ENCODE measurements around the gene F8A3.
"Not testable (repeated sequence)": the region's sequence is repeated elsewhere in the genome, so short reads cannot be mapped to it uniquely, and the experiment has no call there.

Gene F8A3

GRCh38 chrX:155458471-155458870 is at the start of gene F8A3:
Gene F8A3, minus strand, starts transcription at chrX:155458620. Its CDS starts 20 bp downstream, at chrX:155458600.
- not testable (repeated sequence) for H3K9me3 ChIP-seq (ENCODE audit: insufficient read depth, low read length, severe bottlenecking); H3K27me3 ChIP-seq (ENCODE audit: insufficient read depth, low read length, poor library complexity); H2AFZ ChIP-seq (ENCODE audit: low read depth, low read length); H3K4me1 ChIP-seq (ENCODE audit: insufficient read depth, low read length); H4K20me1 ChIP-seq (ENCODE audit: insufficient read depth, low read length); H3K79me2 ChIP-seq (ENCODE audit: insufficient read depth, low read length); H3K4me3 ChIP-seq (ENCODE audit: low read depth in 1 of 2, low read length in 2 of 2); H3K9ac ChIP-seq (ENCODE audit: low read depth, low read length); DNase-seq; H3K4me2 ChIP-seq (ENCODE audit: insufficient read depth, low read length); H3K36me3 ChIP-seq (ENCODE audit: insufficient read depth, low read length); H3K27ac ChIP-seq (ENCODE audit: low read length)
- peak; percentile 84 for ATAC-seq (ENCODE audit: insufficient read depth, low read depth)

GRCh38 chrX:155505296-155505695 is 46.9 kb upstream of the F8A3 start:
- Histone ChIP-seq H3K4me2 (ENCODE audit: insufficient read depth, low read length) (no peak overlapping the region), H3K27me3 (ENCODE audit: insufficient read depth, low read length, poor library complexity) (no peaks in the 10 kb centered on the region), H4K20me1 (ENCODE audit: insufficient read depth, low read length) (no peaks in the 10 kb centered on the region), H3K4me1 (ENCODE audit: insufficient read depth, low read length) (no peaks in the 10 kb centered on the region), H3K36me3 (ENCODE audit: insufficient read depth, low read length) (peaks cover 14% of the 10 kb centered on the region), H3K27ac (ENCODE audit: low read length) (no peak overlapping the region), H2AFZ (ENCODE audit: low read depth, low read length) (no peak overlapping the region), H3K79me2 (ENCODE audit: insufficient read depth, low read length) (no peaks in the 10 kb centered on the region), H3K4me3 (ENCODE audit: low read depth in 1 of 2, low read length in 2 of 2) (no peak overlapping the region), H3K9me3 (ENCODE audit: insufficient read depth, low read length, severe bottlenecking) (no peaks in the 10 kb centered on the region), H3K9ac (ENCODE audit: low read depth, low read length) (no peak overlapping the region)
- no peak for TF ChIP-seq CTCF (IDR thresholded peaks at IDR 0.05; ENCODE audit: borderline replicate concordance, extremely low read depth, low read length, poor library complexity, severe bottlenecking)
- no peak for TF ChIP-seq EZH2 (IDR thresholded peaks at IDR 0.05; ENCODE audit: borderline replicate concordance, low read depth, low read length, severe bottlenecking)
- ATAC-seq (ENCODE audit: insufficient read depth, low read depth), result no peak
- no peak for DNase-seq

- H3K4me3 ChIP-seq (ENCODE audit: low read depth in 1 of 2, low read length in 2 of 2); H3K27ac ChIP-seq (ENCODE audit: low read length); H3K27me3 ChIP-seq (ENCODE audit: insufficient read depth, low read length, poor library complexity); H3K4me1 ChIP-seq (ENCODE audit: insufficient read depth, low read length); H3K9ac ChIP-seq (ENCODE audit: low read depth, low read length); H2AFZ ChIP-seq (ENCODE audit: low read depth, low read length); H3K36me3 ChIP-seq (ENCODE audit: insufficient read depth, low read length); DNase-seq; H3K4me2 ChIP-seq (ENCODE audit: insufficient read depth, low read length); H4K20me1 ChIP-seq (ENCODE audit: insufficient read depth, low read length); ATAC-seq (ENCODE audit: insufficient read depth, low read depth); H3K9me3 ChIP-seq (ENCODE audit: insufficient read depth, low read length, severe bottlenecking); H3K79me2 ChIP-seq (ENCODE audit: insufficient read depth, low read length): not testable (repeated sequence)
Measured at GRCh38 chrX:155495134-155495533, 36.7 kb upstream of the F8A3 start.

- not testable (repeated sequence) for ATAC-seq (ENCODE audit: insufficient read depth, low read depth); H3K4me1 ChIP-seq (ENCODE audit: insufficient read depth, low read length); H4K20me1 ChIP-seq (ENCODE audit: insufficient read depth, low read length)
Measured at GRCh38 chrX:155491421-155491820, 33.0 kb upstream of the F8A3 start.

GRCh38 chrX:155477136-155477535 is 18.7 kb upstream of the F8A3 start:
- H3K9ac ChIP-seq (ENCODE audit: low read depth, low read length); ATAC-seq (ENCODE audit: insufficient read depth, low read depth); H3K9me3 ChIP-seq (ENCODE audit: insufficient read depth, low read length, severe bottlenecking); H3K4me1 ChIP-seq (ENCODE audit: insufficient read depth, low read length); H3K4me3 ChIP-seq (ENCODE audit: low read depth in 1 of 2, low read length in 2 of 2); DNase-seq; H3K79me2 ChIP-seq (ENCODE audit: insufficient read depth, low read length); H3K4me2 ChIP-seq (ENCODE audit: insufficient read depth, low read length); H4K20me1 ChIP-seq (ENCODE audit: insufficient read depth, low read length); H2AFZ ChIP-seq (ENCODE audit: low read depth, low read length); H3K27ac ChIP-seq (ENCODE audit: low read length); H3K36me3 ChIP-seq (ENCODE audit: insufficient read depth, low read length); H3K27me3 ChIP-seq (ENCODE audit: insufficient read depth, low read length, poor library complexity): not testable (repeated sequence)

More at GRCh38 chrX:155491421-155491820, 33.0 kb upstream of the F8A3 start:
- not testable (repeated sequence) for H3K79me2 ChIP-seq (ENCODE audit: insufficient read depth, low read length); H2AFZ ChIP-seq (ENCODE audit: low read depth, low read length); H3K4me2 ChIP-seq (ENCODE audit: insufficient read depth, low read length); H3K36me3 ChIP-seq (ENCODE audit: insufficient read depth, low read length); H3K27ac ChIP-seq (ENCODE audit: low read length); H3K9me3 ChIP-seq (ENCODE audit: insufficient read depth, low read length, severe bottlenecking); DNase-seq; H3K27me3 ChIP-seq (ENCODE audit: insufficient read depth, low read length, poor library complexity); H3K4me3 ChIP-seq (ENCODE audit: low read depth in 1 of 2, low read length in 2 of 2); H3K9ac ChIP-seq (ENCODE audit: low read depth, low read length)

GRCh38 chrX:155466269-155466938 is 8.0 kb upstream of the F8A3 start:
- H3K4me1 ChIP-seq (ENCODE audit: insufficient read depth, low read length); H3K4me2 ChIP-seq (ENCODE audit: insufficient read depth, low read length); H2AFZ ChIP-seq (ENCODE audit: low read depth, low read length); DNase-seq; H3K27ac ChIP-seq (ENCODE audit: low read length); H3K9me3 ChIP-seq (ENCODE audit: insufficient read depth, low read length, severe bottlenecking); H3K27me3 ChIP-seq (ENCODE audit: insufficient read depth, low read length, poor library complexity); H3K36me3 ChIP-seq (ENCODE audit: insufficient read depth, low read length); H3K4me3 ChIP-seq (ENCODE audit: low read depth in 1 of 2, low read length in 2 of 2); H3K9ac ChIP-seq (ENCODE audit: low read depth, low read length); H3K79me2 ChIP-seq (ENCODE audit: insufficient read depth, low read length); H4K20me1 ChIP-seq (ENCODE audit: insufficient read depth, low read length): not testable (repeated sequence)
- ATAC-seq (ENCODE audit: insufficient read depth, low read depth), result peak; percentile 91

- not testable (repeated sequence) for DNase-seq; H3K27ac ChIP-seq (ENCODE audit: low read length); H3K4me2 ChIP-seq (ENCODE audit: insufficient read depth, low read length); H3K4me3 ChIP-seq (ENCODE audit: low read depth in 1 of 2, low read length in 2 of 2); H3K4me1 ChIP-seq (ENCODE audit: insufficient read depth, low read length); H3K36me3 ChIP-seq (ENCODE audit: insufficient read depth, low read length); H3K27me3 ChIP-seq (ENCODE audit: insufficient read depth, low read length, poor library complexity); H4K20me1 ChIP-seq (ENCODE audit: insufficient read depth, low read length); H3K79me2 ChIP-seq (ENCODE audit: insufficient read depth, low read length); ATAC-seq (ENCODE audit: insufficient read depth, low read depth); H3K9me3 ChIP-seq (ENCODE audit: insufficient read depth, low read length, severe bottlenecking); H3K9ac ChIP-seq (ENCODE audit: low read depth, low read length); H2AFZ ChIP-seq (ENCODE audit: low read depth, low read length)
Measured at GRCh38 chrX:155460501-155460900, 2.1 kb upstream of the F8A3 start.

All from DND-41 (cell line).